ENCODE measurements around the gene WDR41. TPM values are rescaled to one million over a fixed set of nuclear protein-coding genes. Genes with fewer than 3 reads are reported as not detected.

Gene WDR41
- total RNA-seq, 4 donors from 2014 or later: 39.3 to 59.2 (median 49.2) TPM

DNA sequence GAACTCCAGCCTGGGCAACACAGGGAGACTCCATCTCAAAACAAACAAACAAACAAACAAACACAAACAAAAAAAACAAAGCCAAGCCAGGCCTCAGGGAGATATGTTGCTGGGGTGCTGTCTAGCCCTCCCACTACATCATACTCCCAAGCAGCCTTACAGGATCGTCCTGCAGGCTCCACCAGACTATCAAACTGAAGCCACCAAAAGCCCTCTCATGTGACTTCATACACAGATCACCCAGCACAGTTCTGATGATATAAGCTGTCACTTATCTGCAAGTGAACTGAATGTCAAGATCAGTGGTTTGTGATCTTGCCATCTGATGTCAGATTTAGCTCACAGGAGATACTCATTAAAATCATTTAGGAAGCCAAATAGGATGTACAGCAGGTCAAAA lies 43.3 kb downstream of the WDR41 start:
- Histone ChIP-seq H3K4me3 (no peak overlapping the region), H3K4me1 (peaks cover 0 to 7% (median 0%) of the 10 kb centered on the region in 4 donors), H3K27ac (peak overlapping the region in 2 of 4 donors; percentile 23 to 49), H3K36me3 (peaks cover 0 to 53% (median 0%) of the 10 kb centered on the region in 3 donors), H3K27me3 (no peaks in the 10 kb centered on the region), H3K9me3 (peaks cover 0 to 9% (median 0%) of the 10 kb centered on the region in 4 donors)
- 79 to 91% methylated on average over 1 of the region's 1 CpG for WGBS, 2 donors
- TF ChIP-seq, protein P1, sequence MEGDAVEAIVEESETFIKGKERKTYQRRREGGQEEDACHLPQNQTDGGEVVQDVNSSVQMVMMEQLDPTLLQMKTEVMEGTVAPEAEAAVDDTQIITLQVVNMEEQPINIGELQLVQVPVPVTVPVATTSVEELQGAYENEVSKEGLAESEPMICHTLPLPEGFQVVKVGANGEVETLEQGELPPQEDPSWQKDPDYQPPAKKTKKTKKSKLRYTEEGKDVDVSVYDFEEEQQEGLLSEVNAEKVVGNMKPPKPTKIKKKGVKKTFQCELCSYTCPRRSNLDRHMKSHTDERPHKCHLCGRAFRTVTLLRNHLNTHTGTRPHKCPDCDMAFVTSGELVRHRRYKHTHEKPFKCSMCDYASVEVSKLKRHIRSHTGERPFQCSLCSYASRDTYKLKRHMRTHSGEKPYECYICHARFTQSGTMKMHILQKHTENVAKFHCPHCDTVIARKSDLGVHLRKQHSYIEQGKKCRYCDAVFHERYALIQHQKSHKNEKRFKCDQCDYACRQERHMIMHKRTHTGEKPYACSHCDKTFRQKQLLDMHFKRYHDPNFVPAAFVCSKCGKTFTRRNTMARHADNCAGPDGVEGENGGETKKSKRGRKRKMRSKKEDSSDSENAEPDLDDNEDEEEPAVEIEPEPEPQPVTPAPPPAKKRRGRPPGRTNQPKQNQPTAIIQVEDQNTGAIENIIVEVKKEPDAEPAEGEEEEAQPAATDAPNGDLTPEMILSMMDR (IDR thresholded peaks at IDR 0.05): no peak
- TF ChIP-seq EP300 (IDR thresholded peaks at IDR 0.05) (no peak), POLR2A (IDR thresholded peaks at IDR 0.05) (no peak)
- no peak for DNase-seq (ENCODE audit: low spot score in 2 of 2)

DNA sequence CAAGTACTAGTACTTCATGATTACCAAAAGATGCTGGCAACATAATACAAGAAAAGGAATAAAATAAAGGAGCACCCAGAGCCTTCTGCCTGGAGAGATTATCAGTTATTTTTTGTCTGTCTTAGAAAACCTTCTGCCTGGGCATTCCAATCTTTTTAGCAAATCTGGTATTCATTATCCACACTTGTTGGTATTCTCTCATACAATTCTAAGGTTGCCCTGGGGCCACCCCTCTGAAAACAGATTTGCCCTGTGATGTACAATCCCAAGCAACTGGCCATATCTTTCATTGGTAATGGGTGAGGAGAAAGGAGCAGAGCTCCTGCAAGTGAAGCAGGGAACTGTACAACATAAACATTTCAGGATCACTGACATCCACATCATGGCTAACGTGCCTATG lies 47.8 kb downstream of the WDR41 start:
- Histone ChIP-seq H3K27ac (no peak overlapping the region), H3K4me1 (no peaks in the 10 kb centered on the region), H3K27me3 (no peaks in the 10 kb centered on the region), H3K36me3 (peaks cover 0 to 64% (median 0%) of the 10 kb centered on the region in 3 donors), H3K9me3 (peaks cover 0 to 9% (median 0%) of the 10 kb centered on the region in 4 donors), H3K4me3 (no peak overlapping the region)
- 79 to 88% methylated on average over 1 of the region's 1 CpG for WGBS, 2 donors
- no peak for DNase-seq (ENCODE audit: low spot score in 2 of 2)
- TF ChIP-seq POLR2A (IDR thresholded peaks at IDR 0.05): no peak
- no peak for TF ChIP-seq EP300 (IDR thresholded peaks at IDR 0.05)
- TF ChIP-seq, protein P1 (IDR thresholded peaks at IDR 0.05): no peak

DNA sequence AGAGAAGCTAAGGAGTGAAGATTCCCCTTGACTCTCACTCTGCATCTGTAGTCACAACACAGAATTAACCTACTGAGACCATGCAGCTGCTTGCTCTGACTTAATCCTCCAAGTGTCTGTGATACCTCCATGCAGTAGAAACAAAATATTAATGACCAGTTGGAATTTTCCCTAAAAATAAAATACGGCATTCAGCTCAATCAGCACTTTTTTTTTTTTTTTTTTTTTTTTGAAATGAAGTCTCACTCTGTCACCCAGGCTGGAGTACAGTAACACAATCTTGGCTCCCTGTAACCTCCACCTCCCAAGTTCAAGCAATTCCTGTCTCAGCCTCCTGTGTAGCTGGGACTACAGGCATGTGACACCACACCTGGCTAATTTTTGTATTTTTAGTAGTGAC lies 48.4 kb downstream of the WDR41 start:
- peaks cover 0 to 9% (median 0%) of the 10 kb centered on the region in 4 donors for H3K9me3 ChIP-seq
- H3K4me1 ChIP-seq: no peaks in the 10 kb centered on the region
- H3K36me3 ChIP-seq: peaks cover 0 to 62% (median 0%) of the 10 kb centered on the region in 3 donors
- H3K27me3 ChIP-seq: no peaks in the 10 kb centered on the region
- no peak for DNase-seq (ENCODE audit: low spot score in 2 of 2)
- H3K27ac ChIP-seq: no peak overlapping the region
- 65 to 67% methylated on average over 1 of the region's 1 CpG for WGBS, 2 donors
- TF ChIP-seq, protein P1 (IDR thresholded peaks at IDR 0.05): no peak
- TF ChIP-seq EP300 (IDR thresholded peaks at IDR 0.05) (no peak), POLR2A (IDR thresholded peaks at IDR 0.05) (no peak)
- no peak overlapping the region for H3K4me3 ChIP-seq

DNA sequence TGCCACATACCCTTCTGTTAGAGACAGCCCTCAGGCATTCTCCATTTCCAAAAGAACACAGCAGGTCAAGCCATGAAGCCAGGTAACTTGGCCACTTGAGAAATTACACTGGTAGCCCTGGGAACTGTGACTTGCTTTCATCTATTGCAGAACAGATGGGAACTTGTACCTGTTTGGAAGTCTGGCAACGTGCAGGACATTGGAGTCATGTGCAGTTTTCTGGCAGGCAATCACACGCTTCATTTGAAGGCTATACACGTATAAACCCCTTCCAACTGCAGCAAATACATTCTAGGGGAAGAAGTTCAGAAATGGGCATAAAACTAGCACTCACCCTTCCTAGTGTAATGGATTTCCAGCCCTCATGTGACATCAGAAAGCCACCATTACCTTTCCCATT lies 54.0 kb downstream of the WDR41 start:
- H3K27me3 ChIP-seq: no peaks in the 10 kb centered on the region
- H3K4me3 ChIP-seq: no peak overlapping the region
- no peak for DNase-seq (ENCODE audit: low spot score in 2 of 2)
- no peaks in the 10 kb centered on the region for H3K4me1 ChIP-seq
- 65 to 91% methylated on average over 3 of the region's 3 CpGs for WGBS, 2 donors
- no peaks in the 10 kb centered on the region for H3K9me3 ChIP-seq
- no peak overlapping the region for H3K27ac ChIP-seq
- peaks cover 0 to 78% (median 0%) of the 10 kb centered on the region in 3 donors for H3K36me3 ChIP-seq
- TF ChIP-seq EP300 (IDR thresholded peaks at IDR 0.05): no peak
- TF ChIP-seq, protein P1 (IDR thresholded peaks at IDR 0.05): no peak
- TF ChIP-seq POLR2A (IDR thresholded peaks at IDR 0.05): no peak

DNA sequence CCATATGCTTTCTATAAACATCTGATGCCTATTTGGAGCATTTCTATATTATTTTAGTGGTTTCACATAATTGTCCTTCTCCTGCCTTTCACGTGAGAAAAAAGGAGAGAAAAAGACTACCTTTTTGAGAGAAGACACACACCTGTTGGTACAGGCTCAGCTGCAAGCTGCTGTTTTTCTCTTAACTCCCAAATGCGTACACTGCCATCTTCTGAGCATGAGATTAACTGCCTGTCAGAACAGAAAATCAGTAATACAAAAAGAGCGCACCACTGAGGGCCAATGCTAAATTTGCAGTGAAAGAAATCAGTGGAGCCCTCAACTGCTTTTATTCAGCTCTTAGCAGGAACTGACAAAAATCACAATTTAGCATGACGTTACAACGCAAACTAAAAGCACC lies 54.9 kb downstream of the WDR41 start:
- Histone ChIP-seq H3K4me1 (no peaks in the 10 kb centered on the region), H3K36me3 (peaks cover 0 to 87% (median 0%) of the 10 kb centered on the region in 3 donors), H3K27me3 (no peaks in the 10 kb centered on the region), H3K27ac (no peak overlapping the region), H3K4me3 (no peak overlapping the region), H3K9me3 (no peaks in the 10 kb centered on the region)
- TF ChIP-seq EP300 (IDR thresholded peaks at IDR 0.05) (no peak), POLR2A (IDR thresholded peaks at IDR 0.05) (no peak)
- TF ChIP-seq, protein P1 (IDR thresholded peaks at IDR 0.05): peak in 1 of 5 experiments; percentile 5
- 79 to 83% methylated on average over 5 of the region's 5 CpGs for WGBS, 2 donors
- no peak for DNase-seq (ENCODE audit: low spot score in 2 of 2)

All from tibial nerve (tissue), 4 donors.